Heart left ventricle (tissue), 13 donors: Measurements from ENCODE around the gene RNU7-1.

Experiments used
- CTCF ChIP-seq, 12 donors: fragments of 200-600 bp; sonication (generic) in 4 of 12; IDR thresholded peaks; one replicate each; pipeline versions ENCODE4 v1.5.0 to v1.8.0; 2018 to 2022; ENCODE audit warnings: antibody characterized with exemption in 12 of 12, mild to moderate bottlenecking in 5 of 12
- POLR2A ChIP-seq, 2 donors: fragments of 450-650 bp; IDR thresholded peaks; one replicate each; pipeline ENCODE4 v1.6.1; 2017; ENCODE audit warnings: antibody characterized with exemption in 2 of 2, mild to moderate bottlenecking in 2 of 2, moderate library complexity in 2 of 2
- donor health status: ischemic (EF 13 %, LVEDD 7.1; RV severe dilation, severe dysfunction).
- donor health status: DM: no; HTN: yes; CAD: no.
- donor health status: DM: no; HTN: no; CAD: no.
- donor health status: ischemic (EF 25% LVEDD 6.9; RV normal size, moderate dysfunction).
- donor health status: ischemic (EF 25% LVEDD 5.7; RV mildly dilated, moderate dysfunction).
- donor health status: ischemic (EF 35%, LVEDD 5.7; RV mildly dilated, moderate dysfunction).
- donor health status: nonischemic (EF 11% LVEDD 7.7; RV severe dilation, severe dysfunction).
- donor health status: DM: yes; HTN: yes; CAD: no.
- donor health status: PGD.
- donor health status: ischemic (EF 29% LVEDD 5.4; RV normal size, mild dysfunction).
- donor health status: nonischemic (EF 23%, LVEDD 6.1; RV moderate dilation, normal function).

DNA sequence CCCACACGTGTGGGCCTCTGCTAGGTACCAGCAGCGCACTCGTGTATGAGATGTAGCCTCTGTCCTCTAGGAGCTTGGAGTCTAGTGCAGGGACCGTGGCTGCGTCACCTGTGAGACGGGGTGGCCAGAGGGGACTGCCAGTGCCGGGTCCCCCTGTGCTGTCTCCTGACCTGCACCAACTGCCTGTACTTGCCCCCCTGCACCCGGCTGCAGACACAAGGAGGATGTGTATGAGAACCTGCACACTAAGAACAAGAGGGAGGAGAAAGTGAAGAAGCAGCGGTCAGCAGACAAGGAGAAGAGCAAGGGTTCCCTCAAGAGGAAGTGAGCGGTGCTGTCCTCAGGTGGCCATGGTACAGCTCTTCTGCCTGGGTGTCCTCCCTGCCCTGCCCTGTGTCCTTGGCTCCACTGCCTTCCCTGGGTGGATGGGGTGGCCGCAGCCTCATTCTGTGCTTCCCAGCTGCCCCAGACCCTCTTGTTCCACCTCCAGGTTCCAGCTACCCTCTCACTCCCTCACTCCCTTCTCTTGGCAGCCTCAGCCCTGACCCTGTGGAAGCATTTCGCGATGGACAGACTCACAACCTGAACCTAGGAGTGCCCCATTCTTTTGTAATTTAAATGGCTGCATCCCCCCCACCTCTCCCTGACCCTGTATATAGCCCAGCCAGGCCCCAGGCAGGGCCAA, 17.1 kb downstream of the RNU7-1 start:
- TF ChIP-seq CTCF (IDR thresholded peaks at IDR 0.05) (peak in 1 of 12 donors; percentile 21), POLR2A (IDR thresholded peaks at IDR 0.05) (no peak)
